MM.1S (cell line): ENCODE results near the gene ARL4A.

Source experiments
- DNase-seq: peaks from one replicate; pipeline ENCODE4 v3.0.0-alpha.2; 2015
- H2AFZ ChIP-seq: fragments of 300-600 bp; sonication (generic); 2 replicates; pipeline ENCODE4 v1.6.0; 2016; ENCODE audit warnings: antibody characterized with exemption, low read length
- H3F3A ChIP-seq: fragments of 300-600 bp; sonication (generic); 2 replicates; pipeline ENCODE4 v1.6.1; 2016; ENCODE audit warnings: mild to moderate bottlenecking, antibody characterized with exemption, low read length, moderate library complexity, mixed read lengths; ENCODE audit not compliant: insufficient read depth
- H3K27ac ChIP-seq: fragments of 300-600 bp; sonication (generic); 2 replicates; pipeline ENCODE4 v1.5.1; 2016; ENCODE audit warnings: mild to moderate bottlenecking, low read length
- H3K27me3 ChIP-seq: fragments of 300-600 bp; sonication (generic); replicated peaks from 2 replicates; pipeline ENCODE4 v1.6.0; 2016; ENCODE audit warnings: low read length; ENCODE audit not compliant: insufficient read depth
- H3K36me3 ChIP-seq: fragments of 300-600 bp; sonication (generic); replicated peaks from 2 replicates; pipeline ENCODE4 v1.6.1; 2016; ENCODE audit warnings: mild to moderate bottlenecking, low read length, mixed read lengths; ENCODE audit not compliant: insufficient read depth
- H3K4me1 ChIP-seq: fragments of 300-600 bp; sonication (generic); 2 replicates; pipeline ENCODE4 v1.6.1; 2016; ENCODE audit warnings: low read length, mixed read lengths
- H3K4me2 ChIP-seq: fragments of 300-600 bp; sonication (generic); 2 replicates; pipeline ENCODE4 v1.6.0; 2016; ENCODE audit warnings: low read depth, low read length
- H3K4me3 ChIP-seq: fragments of 300-600 bp; sonication (generic); 2 replicates; pipeline ENCODE4 v1.5.1; 2016; ENCODE audit warnings: low read length, mixed read lengths
- H3K79me2 ChIP-seq: fragments of 300-600 bp; sonication (generic); 2 replicates; pipeline ENCODE4 v1.6.1; 2016; ENCODE audit warnings: mixed run types, low read length, mixed read lengths
- H3K9ac ChIP-seq: fragments of 300-600 bp; sonication (generic); 2 replicates; pipeline ENCODE4 v1.6.1; 2016; ENCODE audit warnings: low read length, mixed read lengths
- H3K9me2 ChIP-seq: fragments of 300-600 bp; sonication (generic); replicated peaks from 2 replicates; pipeline ENCODE4 v1.6.1; 2016; ENCODE audit warnings: mild to moderate bottlenecking, low read length, mixed read lengths; ENCODE audit not compliant: insufficient read depth
- H3K9me3 ChIP-seq: fragments of 300-600 bp; sonication (generic); replicated peaks from 2 replicates; pipeline ENCODE4 v1.6.1; 2016; ENCODE audit warnings: mild to moderate bottlenecking, low read length, mixed read lengths; ENCODE audit not compliant: insufficient read depth
- H4K20me1 ChIP-seq: fragments of 300-600 bp; sonication (generic); 2 replicates; pipeline ENCODE4 v1.6.1; 2016; ENCODE audit warnings: mild to moderate bottlenecking, low read length, moderate library complexity, mixed read lengths; ENCODE audit not compliant: insufficient read depth
- CTCF ChIP-seq: fragments of 300-600 bp; sonication (generic); IDR thresholded peaks from 2 replicates; pipeline ENCODE4 v1.5.1; 2016; ENCODE audit warnings: antibody characterized with exemption, low read length, mixed read lengths
- EZH2 ChIP-seq: fragments of 300-600 bp; sonication (generic); optimal IDR thresholded peaks from 2 replicates; pipeline ENCODE3; 2017; ENCODE audit warnings: low read depth, mild to moderate bottlenecking, antibody characterized with exemption, low read length, mixed read lengths
- EZH2phosphoT487 ChIP-seq: fragments of 300-600 bp; sonication (generic); IDR thresholded peaks from 2 replicates; pipeline ENCODE4 v1.6.1; 2018; ENCODE audit warnings: antibody characterized with exemption, low read length

Gene ARL4A

DNA sequence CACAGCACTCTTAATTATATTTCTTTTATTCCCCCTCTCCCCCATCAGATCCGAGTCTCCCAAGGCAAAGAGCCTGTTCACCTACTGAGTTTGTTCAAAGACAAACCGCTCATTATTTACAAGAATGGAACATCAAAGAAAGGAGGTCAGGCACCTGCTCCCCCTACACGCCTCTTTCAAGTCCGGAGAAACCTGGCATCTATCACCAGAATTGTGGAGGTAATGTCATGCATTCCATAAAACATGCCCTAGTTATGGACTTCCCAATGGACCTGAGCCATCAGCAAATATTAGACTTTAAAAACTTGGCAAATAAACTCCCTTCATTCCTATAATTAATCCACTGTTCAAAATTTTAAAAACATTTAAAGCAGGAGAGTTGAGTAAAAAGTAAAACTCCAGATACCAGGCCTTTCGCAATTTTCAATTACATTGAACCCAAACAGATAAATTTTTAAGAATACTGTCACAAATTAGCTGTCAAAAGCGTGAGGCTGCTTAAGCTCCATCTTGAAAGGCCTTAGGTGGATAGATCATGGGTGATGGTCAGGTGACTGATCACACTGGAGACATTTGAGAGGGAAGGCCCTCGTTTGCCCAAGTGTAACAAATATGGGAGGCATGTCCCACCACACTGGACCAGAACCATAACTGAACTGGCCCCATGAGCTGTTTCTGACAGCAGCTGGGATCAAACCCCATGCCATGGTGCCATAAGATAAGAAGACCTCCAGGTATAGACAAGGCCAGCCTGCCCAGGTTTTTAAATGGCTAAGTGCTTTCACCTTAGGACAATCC is 46.9 kb upstream of the ARL4A start:
- Histone ChIP-seq H3K9me3 (no peaks in the 10 kb centered on the region), H3K27ac (no peak overlapping the region)
- no peak for TF ChIP-seq EZH2phosphoT487
- TF ChIP-seq CTCF, result no peak
- TF ChIP-seq EZH2, result no peak

DNA sequence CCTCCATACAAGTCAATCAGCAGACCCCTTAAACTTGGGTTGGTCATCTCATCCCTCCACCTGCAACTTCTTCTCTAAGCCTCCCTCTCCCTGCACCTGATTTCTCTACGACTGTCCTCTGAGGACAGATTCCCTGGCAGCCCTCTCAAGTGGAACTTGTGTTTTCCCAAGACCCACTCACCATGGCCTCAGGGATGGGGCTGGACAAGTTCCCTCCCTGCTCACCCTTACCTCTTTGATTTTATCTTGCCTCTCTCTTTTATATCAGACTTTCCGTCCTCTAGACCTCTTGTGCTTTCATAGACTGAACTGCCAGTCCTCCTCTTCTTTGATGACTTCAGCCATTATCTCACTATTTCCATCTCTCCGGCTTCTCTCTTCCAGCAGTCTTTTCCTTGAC is 46.2 kb upstream of the ARL4A start:
- no peaks in the 10 kb centered on the region for H3K9me2 ChIP-seq

More for the DNA sequence above, 46.9 kb upstream of the ARL4A start:
- Histone ChIP-seq H3K4me3 (no peak overlapping the region), H3K27me3 (no peaks in the 10 kb centered on the region), H4K20me1 (no peaks in the 10 kb centered on the region), H3F3A (peaks cover 6% of the 10 kb centered on the region; the same call in 1 of the 2 replicates), H3K79me2 (no peaks in the 10 kb centered on the region), H3K9me2 (no peaks in the 10 kb centered on the region), H3K4me1 (peaks cover 12% of the 10 kb centered on the region), H3K9ac (no peak overlapping the region), H3K36me3 (no peaks in the 10 kb centered on the region), H3K4me2 (no peak overlapping the region), H2AFZ (no peak overlapping the region)
- no peak for DNase-seq

GRCh38 chr7:12642508-12642907 is 44.9 kb upstream of the ARL4A start:
- no peaks in the 10 kb centered on the region for H3K79me2 ChIP-seq
- H3F3A ChIP-seq, result peaks cover 6% of the 10 kb centered on the region; the same call in 1 of the 2 replicates
- no peaks in the 10 kb centered on the region for H4K20me1 ChIP-seq
- DNase-seq, result no peak
- H3K9ac ChIP-seq, result no peak overlapping the region
- H3K9me2 ChIP-seq, result no peaks in the 10 kb centered on the region
- no peak for TF ChIP-seq CTCF
- no peak for TF ChIP-seq EZH2phosphoT487
- TF ChIP-seq EZH2, result no peak
- no peaks in the 10 kb centered on the region for H3K9me3 ChIP-seq
- no peak overlapping the region for H3K4me3 ChIP-seq
- peaks cover 8% of the 10 kb centered on the region for H3K4me1 ChIP-seq
- no peak overlapping the region for H2AFZ ChIP-seq
- no peaks in the 10 kb centered on the region for H3K36me3 ChIP-seq
- H3K27ac ChIP-seq, result no peak overlapping the region
- no peak overlapping the region for H3K4me2 ChIP-seq
- H3K27me3 ChIP-seq, result no peaks in the 10 kb centered on the region

More for the DNA sequence above, 46.2 kb upstream of the ARL4A start:
- Histone ChIP-seq H3K36me3 (no peaks in the 10 kb centered on the region), H3K27ac (no peak overlapping the region), H3F3A (peaks cover 6% of the 10 kb centered on the region; the same call in 1 of the 2 replicates), H4K20me1 (no peaks in the 10 kb centered on the region), H3K9me3 (no peaks in the 10 kb centered on the region), H3K27me3 (no peaks in the 10 kb centered on the region), H3K4me2 (no peak overlapping the region), H3K4me1 (peaks cover 10% of the 10 kb centered on the region), H3K79me2 (no peaks in the 10 kb centered on the region), H2AFZ (no peak overlapping the region), H3K9ac (no peak overlapping the region), H3K4me3 (no peak overlapping the region)
- DNase-seq, result no peak
- TF ChIP-seq CTCF (no peak), EZH2phosphoT487 (no peak), EZH2 (no peak)
